C4-2B (cell line): ENCODE measurements around the gene PXYLP1.

ENCODE experiments used
- CTCF ChIP-seq: fragments of 450-650 bp; conservative IDR thresholded peaks from 2 replicates; pipeline ENCODE4 v1.5.1; 2017; ENCODE audit warnings: mild to moderate bottlenecking
- ZFX ChIP-seq: fragments of 450-650 bp; IDR thresholded peaks from 2 replicates; pipeline ENCODE4 v1.6.1; 2017

- TF ChIP-seq CTCF (no peak), ZFX (no peak)
Measured at GRCh38 chr3:141212555-141212954, 19.1 kb upstream of the PXYLP1 start.
